GM10266 (cell line): ENCODE measurements around the gene MAGEH1.
"Not testable (repeated sequence)": the region's sequence is repeated elsewhere in the genome, so short reads cannot be mapped to it uniquely, and the experiment has no call there.

Source experiments
- DNase-seq: peaks from one replicate; pipeline ENCODE4 v3.0.0; 2012; ENCODE audit errors: extremely low spot score
- CTCF ChIP-seq: IDR thresholded peaks from 2 replicates; pipeline ENCODE4 v1.5.1; 2012; ENCODE audit warnings: mild to moderate bottlenecking, low read depth; ENCODE audit not compliant: control insufficient read depth, insufficient read depth; ENCODE audit errors: missing control alignments

The MAGEH1 gene

GRCh38 chrX:55479956-55480355 is 28.0 kb downstream of the MAGEH1 start:
- not testable (repeated sequence) for DNase-seq

GRCh38 chrX:55480390-55481062 is 28.6 kb downstream of the MAGEH1 start:
- no peak for TF ChIP-seq CTCF
- no peak for DNase-seq

GRCh38 chrX:55484948-55485347 is 33.0 kb downstream of the MAGEH1 start:
- DNase-seq, result no peak
- TF ChIP-seq CTCF, result no peak

GRCh38 chrX:55486736-55487135 is 34.8 kb downstream of the MAGEH1 start:
- no peak for DNase-seq
- TF ChIP-seq CTCF, result no peak

- no peak for TF ChIP-seq CTCF
- no peak for DNase-seq
These were observed 35.2 kb downstream of the MAGEH1 start for GRCh38 chrX:55487143-55487542.

GRCh38 chrX:55488006-55488592 is 36.2 kb downstream of the MAGEH1 start:
- DNase-seq, result no peak
- no peak for TF ChIP-seq CTCF

GRCh38 chrX:55488593-55489313 is 36.8 kb downstream of the MAGEH1 start:
- DNase-seq, result peak; percentile 41
- TF ChIP-seq CTCF, result no peak
